Liver (tissue), 9 donors: ENCODE data around the gene VAC14. TPM values are rescaled to one million over a fixed set of nuclear protein-coding genes. Genes with fewer than 3 reads are reported as not detected.

Experiments
- DNase-seq: peaks from one replicate; pipeline ENCODE4 v3.0.0-alpha.2; 2017; ENCODE audit warnings: low spot score
- H3K27ac ChIP-seq, 2 donors: one replicate each; pipeline ENCODE4 v1.7.0; 2013; ENCODE audit warnings: inconsistent platforms in 2 of 2, low read length in 2 of 2, control low read depth in 1 of 2, low read depth in 1 of 2, mild to moderate bottlenecking in 1 of 2
- H3K27me3 ChIP-seq, 4 donors: one replicate each; pipeline versions ENCODE4 v1.6.1 to v1.7.0; 2013; ENCODE audit warnings: low read length in 3 of 4, inconsistent platforms in 1 of 4, mild to moderate bottlenecking in 1 of 4, moderate library complexity in 1 of 4; ENCODE audit not compliant: control insufficient read depth in 4 of 4, insufficient read depth in 4 of 4
- H3K36me3 ChIP-seq, 4 donors: one replicate each; pipeline versions ENCODE4 v1.6.1 to v1.7.0; 2013; ENCODE audit warnings: low read length in 3 of 4, mild to moderate bottlenecking in 3 of 4, low read depth in 1 of 4, moderate library complexity in 1 of 4; ENCODE audit not compliant: control insufficient read depth in 4 of 4, insufficient read depth in 3 of 4
- H3K4me1 ChIP-seq, 4 donors: one replicate each; pipeline versions ENCODE4 v1.6.1 to v1.7.0; 2013; ENCODE audit warnings: low read length in 3 of 4, mild to moderate bottlenecking in 3 of 4, moderate library complexity in 1 of 4; ENCODE audit not compliant: control insufficient read depth in 4 of 4, insufficient read depth in 4 of 4
- H3K4me3 ChIP-seq, 3 donors: one replicate each; pipeline versions ENCODE4 v1.6.1 to v1.7.0; 2013; ENCODE audit warnings: low read length in 3 of 3, control low read depth in 1 of 3, low read depth in 1 of 3, mild to moderate bottlenecking in 1 of 3
- H3K9ac ChIP-seq, 2 donors: one replicate each; pipeline ENCODE4 v1.7.0; 2013; ENCODE audit warnings: low read length in 2 of 2, mild to moderate bottlenecking in 2 of 2, moderate library complexity in 2 of 2, control low read depth in 1 of 2, low read depth in 1 of 2
- H3K9me3 ChIP-seq, 4 donors: one replicate each; pipeline versions ENCODE4 v1.6.1 to v1.7.0; 2013; ENCODE audit warnings: low read length in 3 of 4; ENCODE audit not compliant: control insufficient read depth in 4 of 4
- CTCF ChIP-seq: fragments of 150-350 bp; IDR thresholded peaks from 2 replicates; pipeline ENCODE4 v1.5.1; 2017; ENCODE audit warnings: improper control_type of control experiment, low read depth, low read length; ENCODE audit not compliant: missing input control
- FOXA1 ChIP-seq: IDR thresholded peaks from 2 replicates; pipeline ENCODE4 v1.6.1; 2016; ENCODE audit warnings: antibody characterized with exemption
- FOXA2 ChIP-seq: IDR thresholded peaks from 2 replicates; pipeline ENCODE4 v1.6.1; 2016; ENCODE audit warnings: antibody characterized with exemption
- HNF4A ChIP-seq, 2 donors: conservative IDR thresholded peaks; 2 replicates each; pipeline ENCODE4 v1.6.1; 2016; ENCODE audit warnings: antibody characterized with exemption in 2 of 2, mild to moderate bottlenecking in 2 of 2
- HNF4G ChIP-seq: IDR thresholded peaks from 2 replicates; pipeline ENCODE4 v1.6.1; 2016; ENCODE audit warnings: antibody characterized with exemption
- JUND ChIP-seq, 2 donors: IDR thresholded peaks; 2 replicates each; pipeline ENCODE4 v1.6.1; 2016; ENCODE audit warnings: antibody characterized with exemption in 2 of 2
- MAX ChIP-seq: IDR thresholded peaks from 2 replicates; pipeline ENCODE4 v1.6.1; 2016; ENCODE audit warnings: antibody characterized with exemption
- RXRA ChIP-seq, 2 donors: IDR thresholded peaks; 2 replicates each; pipeline ENCODE4 v1.6.1; 2017 to 2018; ENCODE audit warnings: antibody characterized with exemption in 2 of 2, mild to moderate bottlenecking in 1 of 2
- SP1 ChIP-seq: IDR thresholded peaks from 2 replicates; pipeline ENCODE4 v1.6.1; 2018; ENCODE audit warnings: antibody characterized with exemption, mild to moderate bottlenecking
- TAF1 ChIP-seq: conservative IDR thresholded peaks from 2 replicates; pipeline ENCODE4 v1.6.1; 2016; ENCODE audit warnings: antibody characterized with exemption, mild to moderate bottlenecking
- YY1 ChIP-seq: IDR thresholded peaks from 2 replicates; pipeline ENCODE4 v1.6.1; 2016; ENCODE audit warnings: antibody characterized with exemption, mild to moderate bottlenecking
- WGBS: extraction: QIAGEN DNeasy Blood & Tissue Kit; methylation state at CpG from one replicate; pipeline ENCODE4 v1.1.7; 2013; 5-methylcytosine and 5-hydroxymethylcytosine counted together
- polyA plus RNA-seq, 2 donors: library from polyadenylated mRNA; stranded (reverse) in 1 of 2; unstranded in 1 of 2; fragments of 200-250 nt in 1 of 2; fragments of >200 nt in 1 of 2; fragmentation: Nextera tagmentation in 1 of 2; extraction: Ambion mirVana in 1 of 2; gene quantifications; one replicate each; pipeline versions ENCODE4 v1.2.1 to v1.2.3, GENCODE V29; 2013 to 2015
- total RNA-seq, 2 donors: library from RNA; depleted of rRNA; stranded (reverse); fragments of >200 nt; gene quantifications; one replicate each; pipeline ENCODE4 v1.2.3, GENCODE V29; 2014
- TF ChIP-seq, protein P1 (sequence below): IDR thresholded peaks from 2 replicates; pipeline ENCODE4 v1.6.1; 2016; ENCODE audit warnings: antibody characterized with exemption, mild to moderate bottlenecking
- donor health status: healthy.
- donor health status: healthy.
- donor health status: healthy.
- donor health status: healthy.
- donor health status: healthy.

The VAC14 gene
- total and polyA plus RNA-seq, 4 donors: 16.7 to 29.8 (median 20.5) TPM

DNA sequence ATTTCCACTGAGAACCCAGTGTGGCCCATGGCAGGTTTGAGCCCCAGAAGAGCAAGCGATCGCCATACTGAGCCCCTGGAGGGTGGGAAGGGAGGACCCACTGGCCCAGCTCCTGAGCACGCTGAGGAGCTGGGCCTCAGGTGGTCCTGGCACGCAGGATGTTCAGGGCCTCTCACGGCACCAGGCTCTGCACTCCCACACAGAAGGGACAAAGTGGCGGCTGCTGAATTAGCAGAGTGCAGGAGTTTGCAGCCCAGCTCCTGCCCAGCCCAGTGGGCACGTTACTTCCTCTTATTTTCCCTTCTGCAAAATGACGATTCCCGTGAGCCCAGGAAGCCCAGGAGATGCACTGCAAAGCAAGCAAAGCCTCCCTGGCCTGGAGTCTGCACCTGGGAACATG lies 72.8 kb downstream of the VAC14 start:
- no peaks in the 10 kb centered on the region for H3K9me3 ChIP-seq
- TF ChIP-seq RXRA (IDR thresholded peaks at IDR 0.05) (no peak), FOXA1 (no peak), CTCF (no peak), TAF1 (no peak), MAX (no peak), JUND (IDR thresholded peaks at IDR 0.05) (no peak), HNF4A (conservative IDR thresholded peaks at IDR 0.05) (no peak), SP1 (no peak), HNF4G (no peak), YY1 (no peak), FOXA2 (no peak)
- TF ChIP-seq, protein P1, sequence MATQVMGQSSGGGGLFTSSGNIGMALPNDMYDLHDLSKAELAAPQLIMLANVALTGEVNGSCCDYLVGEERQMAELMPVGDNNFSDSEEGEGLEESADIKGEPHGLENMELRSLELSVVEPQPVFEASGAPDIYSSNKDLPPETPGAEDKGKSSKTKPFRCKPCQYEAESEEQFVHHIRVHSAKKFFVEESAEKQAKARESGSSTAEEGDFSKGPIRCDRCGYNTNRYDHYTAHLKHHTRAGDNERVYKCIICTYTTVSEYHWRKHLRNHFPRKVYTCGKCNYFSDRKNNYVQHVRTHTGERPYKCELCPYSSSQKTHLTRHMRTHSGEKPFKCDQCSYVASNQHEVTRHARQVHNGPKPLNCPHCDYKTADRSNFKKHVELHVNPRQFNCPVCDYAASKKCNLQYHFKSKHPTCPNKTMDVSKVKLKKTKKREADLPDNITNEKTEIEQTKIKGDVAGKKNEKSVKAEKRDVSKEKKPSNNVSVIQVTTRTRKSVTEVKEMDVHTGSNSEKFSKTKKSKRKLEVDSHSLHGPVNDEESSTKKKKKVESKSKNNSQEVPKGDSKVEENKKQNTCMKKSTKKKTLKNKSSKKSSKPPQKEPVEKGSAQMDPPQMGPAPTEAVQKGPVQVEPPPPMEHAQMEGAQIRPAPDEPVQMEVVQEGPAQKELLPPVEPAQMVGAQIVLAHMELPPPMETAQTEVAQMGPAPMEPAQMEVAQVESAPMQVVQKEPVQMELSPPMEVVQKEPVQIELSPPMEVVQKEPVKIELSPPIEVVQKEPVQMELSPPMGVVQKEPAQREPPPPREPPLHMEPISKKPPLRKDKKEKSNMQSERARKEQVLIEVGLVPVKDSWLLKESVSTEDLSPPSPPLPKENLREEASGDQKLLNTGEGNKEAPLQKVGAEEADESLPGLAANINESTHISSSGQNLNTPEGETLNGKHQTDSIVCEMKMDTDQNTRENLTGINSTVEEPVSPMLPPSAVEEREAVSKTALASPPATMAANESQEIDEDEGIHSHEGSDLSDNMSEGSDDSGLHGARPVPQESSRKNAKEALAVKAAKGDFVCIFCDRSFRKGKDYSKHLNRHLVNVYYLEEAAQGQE: no peak
- no peak overlapping the region for H3K9ac ChIP-seq
- H3K27me3 ChIP-seq: no peaks in the 10 kb centered on the region
- DNase-seq: no peak
- peaks cover 0 to 4% (median 4%) of the 10 kb centered on the region in 4 donors for H3K36me3 ChIP-seq
- 86% methylated on average over 9 of the region's 9 CpGs for WGBS
- no peak overlapping the region for H3K27ac ChIP-seq
- no peak overlapping the region for H3K4me3 ChIP-seq
- H3K4me1 ChIP-seq: peaks cover 19 to 38% (median 28%) of the 10 kb centered on the region in 4 donors

GRCh38 chr16:70726892-70727361 lies 74.0 kb downstream of the VAC14 start:
- no peak for TF ChIP-seq HNF4A (conservative IDR thresholded peaks at IDR 0.05)
- no peak for TF ChIP-seq JUND (IDR thresholded peaks at IDR 0.05)
- peak overlapping the region; percentile 90 to 97 for H3K27ac ChIP-seq
- H3K27me3 ChIP-seq: no peaks in the 10 kb centered on the region
- WGBS: 73% methylated on average over 9 of the region's 9 CpGs
- DNase-seq: no peak
- no peak overlapping the region for H3K4me3 ChIP-seq
- H3K4me1 ChIP-seq: peaks cover 19 to 38% (median 28%) of the 10 kb centered on the region in 4 donors
- H3K36me3 ChIP-seq: peaks cover 0 to 4% (median 4%) of the 10 kb centered on the region in 4 donors
- H3K9me3 ChIP-seq: no peaks in the 10 kb centered on the region
- no peak overlapping the region for H3K9ac ChIP-seq
